ENCODE data around the gene EXPH5.

Gene EXPH5

DNA sequence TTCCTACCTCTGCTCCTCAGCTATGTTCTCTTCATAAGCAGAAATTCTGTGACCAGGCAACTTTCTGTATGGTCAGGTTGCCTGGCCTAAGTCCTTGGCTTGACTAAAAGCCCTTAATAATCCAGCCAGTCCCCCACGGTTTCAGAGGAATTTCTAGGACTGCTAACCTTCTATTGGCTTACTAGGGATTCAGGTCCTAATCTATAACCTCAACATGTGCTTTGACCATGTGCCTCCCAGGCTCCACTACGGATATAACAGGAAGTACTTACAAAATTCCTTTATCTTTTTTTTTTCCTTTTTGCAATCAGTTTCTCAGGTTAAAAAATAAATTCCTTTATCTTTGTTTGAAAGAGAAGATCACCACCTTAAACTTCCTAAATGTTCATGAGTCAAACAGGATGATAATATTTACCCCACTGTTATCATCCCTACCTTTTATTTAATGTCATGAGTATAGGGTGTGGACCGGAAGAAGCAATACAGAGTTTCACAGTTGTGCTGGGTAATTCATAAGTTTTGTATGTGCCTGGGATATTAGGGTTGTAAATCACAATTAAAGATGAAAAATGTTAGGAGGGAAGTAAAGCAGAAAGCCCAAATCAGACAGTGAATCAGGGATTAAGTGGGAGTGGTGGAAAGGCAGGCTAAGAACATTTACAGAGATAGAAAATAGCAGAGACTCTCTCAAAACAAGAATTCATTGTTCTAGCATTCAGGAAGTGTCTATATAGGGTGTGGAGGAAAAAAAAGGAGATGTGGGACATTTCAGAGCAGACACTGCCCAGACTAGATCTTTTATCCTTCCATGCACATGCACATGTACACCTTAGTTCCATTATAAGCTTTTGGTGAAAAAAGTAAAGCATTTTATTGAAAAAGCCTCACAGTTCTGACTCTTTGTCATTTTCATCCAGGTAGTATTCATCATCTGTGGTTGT is 84.6 kb downstream of the EXPH5 start:
- DNase-seq, result no peak

- DNase-seq, result no peak
Observed at GRCh38 chr11:108501396-108501795, 92.2 kb downstream of the EXPH5 start.

DNA sequence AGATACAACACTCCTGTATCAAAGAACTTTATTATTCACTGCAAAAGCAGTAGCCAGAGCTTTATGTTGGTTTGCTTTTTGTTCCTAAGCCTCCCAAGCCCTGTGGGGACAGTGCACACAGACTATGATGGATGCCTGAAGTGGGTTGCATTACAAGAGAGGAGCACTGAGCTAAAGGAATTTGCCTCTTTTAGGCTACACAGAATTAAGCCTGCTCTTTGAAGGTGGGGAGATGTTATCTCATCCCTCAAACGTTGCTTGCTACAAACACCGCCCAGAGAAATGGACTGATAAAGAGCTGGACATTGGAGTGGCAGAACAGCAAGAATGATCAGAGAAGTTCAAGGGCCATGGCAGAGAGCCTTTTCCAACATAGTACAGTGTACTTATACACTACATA is 92.8 kb downstream of the EXPH5 start:
- DNase-seq, result no peak

- no peak for DNase-seq
Observed at GRCh38 chr11:108500169-108500568, 93.4 kb downstream of the EXPH5 start.

GRCh38 chr11:108498816-108499408 is 94.7 kb downstream of the EXPH5 start:
- no peak for DNase-seq

GRCh38 chr11:108498046-108498815 is 95.3 kb downstream of the EXPH5 start, which contains the start of gene POGLUT3:
POGLUT3 (minus strand) TSS chr11:108498384; CDS start chr11:108498366, 18 bp downstream.
- DNase-seq, result peak; percentile 23 to 30

- peak; percentile 60 to 62 for DNase-seq
Observed at GRCh38 chr11:108497317-108498045, 96.1 kb downstream of the EXPH5 start.

DNA sequence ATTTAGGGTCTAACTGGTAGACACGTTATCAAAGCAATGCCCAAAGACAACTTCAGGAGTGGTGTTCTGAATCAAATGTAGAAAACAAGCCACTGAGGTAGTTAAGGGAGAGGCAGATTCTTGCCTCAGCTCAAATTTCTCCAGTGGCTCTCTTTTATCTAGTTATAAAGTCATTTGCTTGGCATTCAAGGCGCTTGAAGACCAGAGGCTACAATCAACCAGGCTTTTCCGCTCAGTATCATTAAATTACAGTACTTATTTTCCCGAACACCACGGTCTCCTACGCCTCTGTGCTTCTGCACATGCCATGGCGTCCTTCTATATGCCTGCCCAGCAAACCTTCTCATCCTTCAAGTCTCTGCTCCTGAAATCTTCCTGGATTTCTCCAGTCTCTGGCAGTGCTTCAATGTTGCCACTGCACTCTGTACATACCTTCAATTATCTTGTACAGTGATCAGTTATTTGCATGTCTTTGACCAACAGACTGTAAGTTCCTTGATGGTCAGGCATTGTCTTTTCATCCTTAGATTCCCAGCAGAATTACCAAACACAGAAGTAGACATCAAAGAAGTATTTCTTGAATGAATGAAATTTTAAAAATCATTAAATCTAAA is 96.8 kb downstream of the EXPH5 start:
- DNase-seq, result no peak

DNA sequence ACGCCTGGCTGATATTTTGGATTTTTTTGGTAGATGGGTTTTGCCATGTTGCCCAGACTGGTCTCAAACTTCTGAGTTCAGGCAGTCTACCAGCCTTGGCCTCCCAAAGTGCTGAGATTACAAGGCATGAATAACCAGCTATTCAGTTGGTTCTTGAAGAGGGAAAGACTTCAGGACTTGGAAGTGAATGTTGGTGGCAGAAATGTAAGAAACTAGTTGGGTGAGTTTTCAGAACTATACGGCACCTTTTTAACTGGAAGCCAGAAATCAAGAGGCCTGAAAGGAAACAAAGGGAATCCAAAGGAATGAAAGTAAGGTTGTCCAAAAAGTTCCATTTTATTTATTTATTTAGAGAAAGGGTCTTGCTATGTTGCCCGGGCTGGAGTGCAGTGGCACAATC is 98.2 kb downstream of the EXPH5 start:
- no peak for DNase-seq

- no peak for DNase-seq
Observed at GRCh38 chr11:108494182-108494581, 99.4 kb downstream of the EXPH5 start.

GRCh38 chr11:108491936-108492335 is 101.6 kb downstream of the EXPH5 start:
- DNase-seq, result no peak

GRCh38 chr11:108486828-108487227 is 106.7 kb downstream of the EXPH5 start:
- DNase-seq, result no peak

GRCh38 chr11:108486331-108486730 is 107.2 kb downstream of the EXPH5 start:
- DNase-seq, result no peak

DNA sequence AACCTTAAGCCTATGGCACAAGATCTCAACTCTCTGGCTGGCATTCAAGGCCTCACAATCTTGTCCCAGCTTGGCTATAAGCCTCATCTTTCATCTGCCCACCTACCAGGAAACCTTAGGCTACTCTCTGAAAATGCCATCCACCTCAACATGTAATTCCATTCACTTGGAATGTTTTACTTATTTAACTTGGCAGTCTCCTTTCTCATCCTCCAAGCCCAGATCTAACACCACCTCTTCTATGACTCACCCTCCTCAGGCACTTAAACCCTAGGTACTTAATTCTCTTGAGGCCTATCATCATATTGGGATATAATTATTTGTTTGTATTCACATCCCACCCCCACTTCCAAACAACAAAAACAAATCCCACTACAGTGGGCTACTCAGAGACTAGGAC is 110.4 kb downstream of the EXPH5 start:
- no peak for DNase-seq

- no peak for DNase-seq
Observed at GRCh38 chr11:108474664-108475463, 118.7 kb downstream of the EXPH5 start.

DNA sequence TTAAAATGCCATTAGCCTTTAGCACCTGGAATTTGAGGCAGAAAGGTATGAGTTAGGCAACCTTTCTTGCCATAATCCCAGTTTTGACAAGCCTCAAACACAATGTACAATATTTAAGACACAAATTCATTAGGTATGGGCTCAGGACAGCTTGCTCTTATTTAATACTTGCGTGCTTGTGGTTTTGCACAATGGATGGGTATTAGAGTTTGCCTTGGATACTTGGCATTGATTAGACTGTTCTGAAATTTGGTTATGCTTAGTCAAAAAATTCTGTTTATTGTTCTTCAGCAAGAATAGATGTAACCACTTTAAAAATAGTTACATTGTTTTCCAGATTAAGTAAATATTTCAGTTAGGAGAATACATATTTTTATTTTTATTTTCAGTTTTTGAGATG is 120.9 kb downstream of the EXPH5 start:
- no peak for DNase-seq

GRCh38 chr11:108468478-108468864 is 125.1 kb downstream of the EXPH5 start:
- DNase-seq, result no peak

- DNase-seq, result peak; percentile 95 to 96
Observed at GRCh38 chr11:108467091-108467823, 126.3 kb downstream of the EXPH5 start, which contains the start of gene C11orf65. C11orf65 (minus strand) TSS chr11:108467529; CDS start chr11:108461559, 5,970 bp downstream.

DNA sequence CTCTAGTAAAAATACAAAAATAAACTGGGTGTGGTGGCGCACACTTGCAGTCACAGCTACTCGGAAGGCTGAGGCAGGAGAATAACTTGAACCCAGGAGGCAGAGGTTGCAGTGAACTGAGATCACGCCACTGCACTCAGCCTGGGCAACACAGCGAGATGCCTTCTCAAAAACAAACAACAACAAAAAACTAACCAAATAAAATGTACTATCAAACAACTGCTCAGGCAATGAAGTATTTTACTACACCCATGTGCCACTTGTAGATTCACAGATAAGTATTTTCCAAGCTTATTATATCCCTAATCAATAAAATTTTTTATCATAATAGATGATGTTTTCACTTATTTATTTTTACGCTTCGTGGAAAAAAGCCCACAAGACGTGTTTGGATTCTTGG is 127.2 kb downstream of the EXPH5 start:
- DNase-seq, result no peak
